Testis (tissue), 2 donors: ENCODE data around the gene NUDT7.

ENCODE experiments used
- CTCF ChIP-seq, 3 experiments: fragments of 450-650 bp in 2 of 3; fragments of 200-600 bp in 1 of 3; sonication (generic) in 1 of 3; IDR thresholded peaks; one replicate each; pipeline ENCODE4 v1.5.1; 2016 to 2019; ENCODE audit warnings: antibody characterized with exemption in 3 of 3, mild to moderate bottlenecking in 2 of 3, moderate library complexity in 1 of 3
- POLR2A ChIP-seq: fragments of 450-650 bp; IDR thresholded peaks from one replicate; pipeline ENCODE4 v1.6.1; 2017; ENCODE audit warnings: antibody characterized with exemption, mild to moderate bottlenecking, moderate library complexity

GRCh38 chr16:77777745-77778144 is 55.4 kb downstream of the NUDT7 start:
- TF ChIP-seq CTCF (IDR thresholded peaks at IDR 0.05) (no peak), POLR2A (no peak)
